ENCODE results near the gene STX1B.
"Not testable (repeated sequence)": the region's sequence is repeated elsewhere in the genome, so short reads cannot be mapped to it uniquely, and the experiment has no call there.

The STX1B gene

GRCh38 chr16:31029272-31029671, 18.8 kb upstream of the STX1B start:
- POLR2A ChIA-PET: no interaction called here
- Histone ChIP-seq H3K27me3 (replicated peaks in 2 of 5; ENCODE audit: control insufficient read depth in 4 of 5, insufficient read depth in 5 of 5, low read length in 4 of 5) (no peaks in the 10 kb centered on the region), H3K4me1 (ENCODE audit: control extremely low read depth in 1 of 4, control insufficient read depth in 4 of 4, insufficient read depth in 4 of 4, low read length in 3 of 4) (peaks cover 3 to 29% (median 21%) of the 10 kb centered on the region in 4 experiments), H3K36me3 (ENCODE audit: control insufficient read depth in 4 of 4, insufficient read depth in 4 of 4, low read length in 3 of 4) (no peaks in the 10 kb centered on the region), H3K4me3 (ENCODE audit: control insufficient read depth in 1 of 7, extremely low read depth in 1 of 7, insufficient read depth in 4 of 7, low read depth in 2 of 7, low read length in 6 of 7) (no peak overlapping the region), H3K27ac (ENCODE audit: insufficient read depth in 1 of 2, low read depth in 1 of 2, low read length in 2 of 2, poor library complexity in 1 of 2, severe bottlenecking in 2 of 2) (no peak overlapping the region), H3K9me3 (ENCODE audit: control extremely low read depth in 1 of 5, control insufficient read depth in 4 of 5, insufficient read depth in 2 of 5, low read depth in 1 of 5, low read length in 4 of 5) (no peaks in the 10 kb centered on the region)
- CTCF ChIA-PET: no interaction called here
- 100% methylated on average over 1 of the region's 5 CpGs for WGBS (ENCODE audit: insufficient coverage)
- DNase-seq: no peak

GRCh38 chr16:31025339-31025738, 14.9 kb upstream of the STX1B start:
- POLR2A ChIA-PET: no interaction called here
- Histone ChIP-seq H3K4me1 (ENCODE audit: control extremely low read depth in 1 of 4, control insufficient read depth in 4 of 4, insufficient read depth in 4 of 4, low read length in 3 of 4) (peaks cover 0 to 11% (median 5%) of the 10 kb centered on the region in 4 experiments), H3K36me3 (ENCODE audit: control insufficient read depth in 4 of 4, insufficient read depth in 4 of 4, low read length in 3 of 4) (no peaks in the 10 kb centered on the region), H3K27me3 (replicated peaks in 2 of 5; ENCODE audit: control insufficient read depth in 4 of 5, insufficient read depth in 5 of 5, low read length in 4 of 5) (no peaks in the 10 kb centered on the region), H3K27ac (ENCODE audit: insufficient read depth in 1 of 2, low read depth in 1 of 2, low read length in 2 of 2, poor library complexity in 1 of 2, severe bottlenecking in 2 of 2) (no peak overlapping the region), H3K9me3 (ENCODE audit: control extremely low read depth in 1 of 5, control insufficient read depth in 4 of 5, insufficient read depth in 2 of 5, low read depth in 1 of 5, low read length in 4 of 5) (no peaks in the 10 kb centered on the region), H3K4me3 (ENCODE audit: control insufficient read depth in 1 of 7, extremely low read depth in 1 of 7, insufficient read depth in 4 of 7, low read depth in 2 of 7, low read length in 6 of 7) (no peak overlapping the region)
- CTCF ChIA-PET: interaction anchor here (0.6 to 1.1 kb wide), 3 partner anchors 117 to 274 kb away, joined by 3 read pairs; no protein-coding TSS in a partner anchor
- WGBS (ENCODE audit: insufficient coverage): 39% methylated on average over 2 of the region's 5 CpGs
- no peak for DNase-seq

- Histone ChIP-seq H3K27me3 (replicated peaks in 2 of 5; ENCODE audit: control insufficient read depth in 4 of 5, insufficient read depth in 5 of 5, low read length in 4 of 5) (no peaks in the 10 kb centered on the region), H3K27ac (ENCODE audit: insufficient read depth in 1 of 2, low read depth in 1 of 2, low read length in 2 of 2, poor library complexity in 1 of 2, severe bottlenecking in 2 of 2) (no peak overlapping the region), H3K9me3 (ENCODE audit: control extremely low read depth in 1 of 5, control insufficient read depth in 4 of 5, insufficient read depth in 2 of 5, low read depth in 1 of 5, low read length in 4 of 5) (no peaks in the 10 kb centered on the region), H3K4me3 (ENCODE audit: control insufficient read depth in 1 of 7, extremely low read depth in 1 of 7, insufficient read depth in 4 of 7, low read depth in 2 of 7, low read length in 6 of 7) (no peak overlapping the region), H3K36me3 (ENCODE audit: control insufficient read depth in 4 of 4, insufficient read depth in 4 of 4, low read length in 3 of 4) (no peaks in the 10 kb centered on the region), H3K4me1 (ENCODE audit: control extremely low read depth in 1 of 4, control insufficient read depth in 4 of 4, insufficient read depth in 4 of 4, low read length in 3 of 4) (peaks cover 0 to 11% (median 5%) of the 10 kb centered on the region in 4 experiments)
- 80% methylated on average over 1 of the region's 6 CpGs for WGBS (ENCODE audit: insufficient coverage)
- ChIA-PET CTCF (interaction anchor here (1.0 to 1.2 kb wide), 4 partner anchors 48 to 122 kb away, joined by 3 to 5 read pairs (median 3); no protein-coding TSS in a partner anchor), POLR2A (no interaction called here)
- no peak for DNase-seq
Measured at GRCh38 chr16:31023627-31024226, 13.3 kb upstream of the STX1B start.

- Histone ChIP-seq H3K27me3 (replicated peaks in 2 of 5; ENCODE audit: control insufficient read depth in 4 of 5, insufficient read depth in 5 of 5, low read length in 4 of 5) (no peaks in the 10 kb centered on the region), H3K36me3 (ENCODE audit: control insufficient read depth in 4 of 4, insufficient read depth in 4 of 4, low read length in 3 of 4) (no peaks in the 10 kb centered on the region), H3K9me3 (ENCODE audit: control extremely low read depth in 1 of 5, control insufficient read depth in 4 of 5, insufficient read depth in 2 of 5, low read depth in 1 of 5, low read length in 4 of 5) (no peaks in the 10 kb centered on the region), H3K4me3 (ENCODE audit: control insufficient read depth in 1 of 7, extremely low read depth in 1 of 7, insufficient read depth in 4 of 7, low read depth in 2 of 7, low read length in 6 of 7) (no peak overlapping the region), H3K27ac (ENCODE audit: insufficient read depth in 1 of 2, low read depth in 1 of 2, low read length in 2 of 2, poor library complexity in 1 of 2, severe bottlenecking in 2 of 2) (no peak overlapping the region), H3K4me1 (ENCODE audit: control extremely low read depth in 1 of 4, control insufficient read depth in 4 of 4, insufficient read depth in 4 of 4, low read length in 3 of 4) (peaks cover 0 to 11% (median 5%) of the 10 kb centered on the region in 4 experiments)
- DNase-seq: no peak
- 100% methylated on average over 1 of the region's 4 CpGs for WGBS (ENCODE audit: insufficient coverage)
- CTCF ChIA-PET: interaction anchor here (1.0 to 1.2 kb wide), 2 partner anchors 83 to 122 kb away, joined by 3 to 5 read pairs; no protein-coding TSS in a partner anchor
- POLR2A ChIA-PET: interaction anchor here (0.7 kb wide), 1 partner anchor 39 kb away, joined by 4 read pairs; no protein-coding TSS in a partner anchor
Measured at GRCh38 chr16:31023252-31023602, 12.8 kb upstream of the STX1B start.

- H3K27me3 ChIP-seq (replicated peaks in 2 of 5; ENCODE audit: control insufficient read depth in 4 of 5, insufficient read depth in 5 of 5, low read length in 4 of 5): no peaks in the 10 kb centered on the region
- ChIA-PET POLR2A (interaction anchor here (0.7 kb wide), 1 partner anchor 39 kb away, joined by 4 read pairs; no protein-coding TSS in a partner anchor), CTCF (interaction anchor here (1.2 to 1.6 kb wide), 2 partner anchors 18 to 83 kb away, joined by 5 read pairs; no protein-coding TSS in a partner anchor)
- no peaks in the 10 kb centered on the region for H3K36me3 ChIP-seq (ENCODE audit: control insufficient read depth in 4 of 4, insufficient read depth in 4 of 4, low read length in 3 of 4)
- no peak for DNase-seq
- H3K9me3 ChIP-seq (ENCODE audit: control extremely low read depth in 1 of 5, control insufficient read depth in 4 of 5, insufficient read depth in 2 of 5, low read depth in 1 of 5, low read length in 4 of 5): no peaks in the 10 kb centered on the region
- H3K4me3 ChIP-seq (ENCODE audit: control insufficient read depth in 1 of 7, extremely low read depth in 1 of 7, insufficient read depth in 4 of 7, low read depth in 2 of 7, low read length in 6 of 7): no peak overlapping the region
- H3K4me1 ChIP-seq (ENCODE audit: control extremely low read depth in 1 of 4, control insufficient read depth in 4 of 4, insufficient read depth in 4 of 4, low read length in 3 of 4): peaks cover 0 to 11% (median 5%) of the 10 kb centered on the region in 4 experiments
- 96% methylated on average over 7 of the region's 12 CpGs for WGBS (ENCODE audit: insufficient coverage)
- no peak overlapping the region for H3K27ac ChIP-seq (ENCODE audit: insufficient read depth in 1 of 2, low read depth in 1 of 2, low read length in 2 of 2, poor library complexity in 1 of 2, severe bottlenecking in 2 of 2)
Measured at GRCh38 chr16:31022544-31023251, 12.3 kb upstream of the STX1B start.

GRCh38 chr16:31020536-31020935, 10.1 kb upstream of the STX1B start:
- Histone ChIP-seq H3K27ac (ENCODE audit: insufficient read depth in 1 of 2, low read depth in 1 of 2, low read length in 2 of 2, poor library complexity in 1 of 2, severe bottlenecking in 2 of 2) (no peak overlapping the region), H3K4me1 (ENCODE audit: control extremely low read depth in 1 of 4, control insufficient read depth in 4 of 4, insufficient read depth in 4 of 4, low read length in 3 of 4) (peaks cover 0 to 2% (median under 1%) of the 10 kb centered on the region in 4 experiments), H3K36me3 (ENCODE audit: control insufficient read depth in 4 of 4, insufficient read depth in 4 of 4, low read length in 3 of 4) (no peaks in the 10 kb centered on the region), H3K27me3 (replicated peaks in 2 of 5; ENCODE audit: control insufficient read depth in 4 of 5, insufficient read depth in 5 of 5, low read length in 4 of 5) (no peaks in the 10 kb centered on the region), H3K9me3 (ENCODE audit: control extremely low read depth in 1 of 5, control insufficient read depth in 4 of 5, insufficient read depth in 2 of 5, low read depth in 1 of 5, low read length in 4 of 5) (no peaks in the 10 kb centered on the region), H3K4me3 (ENCODE audit: control insufficient read depth in 1 of 7, extremely low read depth in 1 of 7, insufficient read depth in 4 of 7, low read depth in 2 of 7, low read length in 6 of 7) (no peak overlapping the region)
- CTCF ChIA-PET: no interaction called here
- no CpG with 5 or more reads among the region's 3 CpGs for WGBS (ENCODE audit: insufficient coverage)
- DNase-seq: no peak
- POLR2A ChIA-PET: no interaction called here

GRCh38 chr16:31017756-31018155, 7.3 kb upstream of the STX1B start:
- H3K4me3 ChIP-seq (ENCODE audit: control insufficient read depth in 1 of 7, extremely low read depth in 1 of 7, insufficient read depth in 4 of 7, low read depth in 2 of 7, low read length in 6 of 7); H3K27me3 ChIP-seq (replicated peaks in 2 of 5; ENCODE audit: control insufficient read depth in 4 of 5, insufficient read depth in 5 of 5, low read length in 4 of 5); H3K9me3 ChIP-seq (ENCODE audit: control extremely low read depth in 1 of 5, control insufficient read depth in 4 of 5, insufficient read depth in 2 of 5, low read depth in 1 of 5, low read length in 4 of 5); DNase-seq; H3K4me1 ChIP-seq (ENCODE audit: control extremely low read depth in 1 of 4, control insufficient read depth in 4 of 4, insufficient read depth in 4 of 4, low read length in 3 of 4); H3K36me3 ChIP-seq (ENCODE audit: control insufficient read depth in 4 of 4, insufficient read depth in 4 of 4, low read length in 3 of 4); POLR2A ChIA-PET; CTCF ChIA-PET; H3K27ac ChIP-seq (ENCODE audit: insufficient read depth in 1 of 2, low read depth in 1 of 2, low read length in 2 of 2, poor library complexity in 1 of 2, severe bottlenecking in 2 of 2): not testable (repeated sequence)
- WGBS (ENCODE audit: insufficient coverage): 100% methylated on average over 2 of the region's 10 CpGs
